GM23338 (cell line): Measurements from ENCODE around the gene TMEM269. TPM values are rescaled to one million over a fixed set of nuclear protein-coding genes. Genes with fewer than 3 reads are reported as not detected.

Experiments
- ATAC-seq: fragments of 200-7000 bp; cut with Tn5 transposase; 3 replicates; pipeline ENCODE4 v1.9.1; 2020
- DNase-seq: peaks from one replicate; pipeline ENCODE4 v3.0.0-alpha.2; 2015; ENCODE audit warnings: low spot score
- H2AFZ ChIP-seq: fragments of 200-600 bp; sonication (generic); 2 replicates; pipeline ENCODE4 v1.8.0; 2016; ENCODE audit warnings: antibody characterized with exemption, mild to moderate bottlenecking, moderate library complexity
- H3F3A ChIP-seq: fragments of 200-600 bp; sonication (generic); replicated peaks from 2 replicates; pipeline ENCODE4 v1.8.0; 2017; ENCODE audit warnings: antibody characterized with exemption, mixed run types, low read depth
- H3K27ac ChIP-seq: fragments of 200-600 bp; sonication (generic); 2 replicates; pipeline ENCODE4 v1.6.1; 2016; ENCODE audit warnings: low read depth
- H3K27me3 ChIP-seq: fragments of 200-600 bp; sonication (generic); 2 replicates; pipeline ENCODE4 v1.8.0; 2016; ENCODE audit warnings: mild to moderate bottlenecking, mixed run types, moderate library complexity; ENCODE audit not compliant: insufficient read depth
- H3K36me3 ChIP-seq: fragments of 200-600 bp; sonication (generic); 2 replicates; pipeline ENCODE4 v1.8.0; 2016; ENCODE audit warnings: mild to moderate bottlenecking; ENCODE audit not compliant: insufficient read depth
- H3K4me1 ChIP-seq: fragments of 200-600 bp; sonication (generic); 2 replicates; pipeline ENCODE4 v1.8.0; 2016; ENCODE audit warnings: mild to moderate bottlenecking, moderate library complexity; ENCODE audit not compliant: insufficient read depth
- H3K4me2 ChIP-seq: fragments of 200-600 bp; sonication (generic); 2 replicates; pipeline ENCODE4 v1.7.1; 2017; ENCODE audit warnings: mixed run types
- H3K4me3 ChIP-seq: fragments of 200-600 bp; sonication (generic); 2 replicates; pipeline ENCODE4 v1.6.1; 2016; ENCODE audit warnings: mixed run types
- H3K79me2 ChIP-seq: fragments of 200-600 bp; sonication (generic); replicated peaks from 2 replicates; pipeline ENCODE4 v1.8.0; 2017; ENCODE audit warnings: mild to moderate bottlenecking; ENCODE audit not compliant: insufficient read depth
- H3K9me2 ChIP-seq: fragments of 200-600 bp; sonication (generic); 2 replicates; pipeline ENCODE4 v1.8.0; 2017; ENCODE audit not compliant: insufficient read depth
- H4K20me1 ChIP-seq: fragments of 200-600 bp; sonication (generic); replicated peaks from 2 replicates; pipeline ENCODE4 v1.8.0; 2017; ENCODE audit warnings: mild to moderate bottlenecking; ENCODE audit not compliant: insufficient read depth
- H3K27ac Mint-ChIP-seq: 2 replicates; pipeline ENCODE4 v1.8.0; 2020; ENCODE audit warnings: inconsistent platforms, mild to moderate bottlenecking, moderate library complexity, mixed read lengths
- H3K27me3 Mint-ChIP-seq: 3 replicates; pipeline ENCODE4 v1.8.0; 2022; ENCODE audit warnings: low read depth, mild to moderate bottlenecking, moderate library complexity, mixed read lengths, inconsistent platforms; ENCODE audit not compliant: insufficient read depth, poor library complexity
- H3K36me3 Mint-ChIP-seq: 3 replicates; pipeline ENCODE4 v1.8.0; 2021; ENCODE audit warnings: low read depth, mild to moderate bottlenecking, inconsistent platforms, moderate library complexity, mixed read lengths
- H3K4me1 Mint-ChIP-seq: 3 replicates; pipeline ENCODE4 v1.8.0; 2020; ENCODE audit warnings: mild to moderate bottlenecking, inconsistent platforms, mixed read lengths
- H3K4me3 Mint-ChIP-seq: 3 replicates; pipeline ENCODE4 v1.8.0; 2021; ENCODE audit warnings: moderate library complexity, mild to moderate bottlenecking, inconsistent platforms, mixed read lengths
- H3K9me3 Mint-ChIP-seq: 3 replicates; pipeline ENCODE4 v1.8.0; 2020; ENCODE audit warnings: moderate library complexity, mild to moderate bottlenecking, inconsistent platforms, mixed read lengths
- CREB1 ChIP-seq: fragments of 250-450 bp; sonication (Bioruptor Pico); IDR thresholded peaks from 2 replicates; pipeline ENCODE4 v1.5.0; 2020; ENCODE audit warnings: low read depth, mild to moderate bottlenecking, moderate library complexity
- CTCF ChIP-seq, 2 experiments: fragments of 200-600 bp in 1 of 2; sonication (generic) in 1 of 2; conservative IDR thresholded peaks; 2 replicates each; pipeline versions ENCODE4 v1.5.1 to v1.6.1; 2016 to 2017; ENCODE audit warnings: antibody characterized with exemption in 2 of 2, low read depth in 2 of 2, mild to moderate bottlenecking in 2 of 2, moderate library complexity in 1 of 2
- ETS1 ChIP-seq: IDR thresholded peaks from 2 replicates; pipeline ENCODE4 v1.6.1; 2016; ENCODE audit warnings: antibody characterized with exemption
- EZH2 ChIP-seq: fragments of 200-600 bp; sonication (generic); IDR thresholded peaks from one replicate; pipeline ENCODE4 v1.8.0; 2017; ENCODE audit warnings: antibody characterized with exemption, mild to moderate bottlenecking, low read depth; ENCODE audit not compliant: unreplicated experiment
- EZH2phosphoT487 ChIP-seq: fragments of 200-600 bp; sonication (generic); IDR thresholded peaks from one replicate; pipeline ENCODE4 v1.8.1; 2018; ENCODE audit warnings: antibody characterized with exemption; ENCODE audit not compliant: unreplicated experiment
- NANOG ChIP-seq: IDR thresholded peaks from 2 replicates; pipeline ENCODE4 v1.6.1; 2016; ENCODE audit warnings: antibody characterized with exemption, borderline replicate concordance
- POLR2AphosphoS5 ChIP-seq: IDR thresholded peaks from 2 replicates; pipeline ENCODE4 v1.6.1; 2016; ENCODE audit warnings: antibody characterized with exemption, low read depth
- STAT1 ChIP-seq: IDR thresholded peaks from one replicate; pipeline ENCODE4 v1.6.1; 2016; ENCODE audit warnings: antibody characterized with exemption; ENCODE audit not compliant: unreplicated experiment
- ZNF114 ChIP-seq: fragments of 250-450 bp; sonication (Bioruptor Pico); IDR thresholded peaks from 2 replicates; pipeline ENCODE4 v1.5.0; 2020; ENCODE audit warnings: mild to moderate bottlenecking, moderate library complexity
- ZNF331 ChIP-seq: fragments of 250-450 bp; sonication (Bioruptor Pico); IDR thresholded peaks from 2 replicates; pipeline ENCODE4 v1.5.0; 2020; ENCODE audit warnings: low read depth, mild to moderate bottlenecking, moderate library complexity
- ZNF462 ChIP-seq: fragments of 250-450 bp; sonication (Bioruptor Pico); IDR thresholded peaks from 2 replicates; pipeline ENCODE4 v1.5.0; 2020; ENCODE audit warnings: mild to moderate bottlenecking, moderate library complexity
- polyA plus RNA-seq: library from polyadenylated mRNA; unstranded; fragments of >200 nt; fragmentation: Nextera tagmentation; extraction: Ambion mirVana; gene quantifications from 2 replicates; pipeline ENCODE4 v1.2.1, GENCODE V29; 2016
- total RNA-seq: library from RNA; depleted of rRNA; stranded (reverse); fragments of >200 nt; shearing (Covaris generic); gene quantifications from 2 replicates; pipeline ENCODE4 v1.2.3, GENCODE V29; 2014

Gene TMEM269
- total and polyA plus RNA-seq, 2 experiments from 2014 or later: 0.31 to 0.45 TPM

DNA sequence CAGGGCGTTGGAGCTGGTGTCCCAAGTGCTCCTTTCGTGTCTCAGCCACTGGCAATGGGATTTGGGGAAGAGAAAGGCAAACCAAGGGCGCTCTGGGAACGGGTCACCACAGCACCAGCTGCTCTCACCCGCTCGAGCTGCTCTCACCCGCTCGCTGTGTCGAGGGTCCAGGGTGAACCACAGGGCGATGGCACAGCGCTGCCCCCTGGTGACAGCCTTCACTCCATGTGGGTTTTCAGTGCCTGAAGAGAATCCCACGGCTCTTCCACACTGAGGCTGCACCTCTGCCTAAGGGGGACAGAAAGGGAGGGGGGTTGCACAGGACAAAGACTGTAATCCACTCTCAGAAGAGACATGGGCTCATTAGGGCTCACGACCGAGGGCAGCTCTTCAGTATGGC lies 37.7 kb upstream of the TMEM269 start:
- H4K20me1 ChIP-seq: no peaks in the 10 kb centered on the region
- H3K9me2 ChIP-seq: no peaks in the 10 kb centered on the region
- peaks cover 14% of the 10 kb centered on the region for H3K36me3 ChIP-seq
- no peaks in the 10 kb centered on the region for H3K27me3 ChIP-seq
- DNase-seq (peak; percentile 68), ATAC-seq (peak; percentile 95)
- H3K4me3 Mint-ChIP-seq: no peak overlapping the region
- TF ChIP-seq STAT1 (no peak), CTCF (conservative IDR thresholded peaks at IDR 0.05; ENCODE audit: low read depth in 2 of 2) (peak; percentile 73 to 92)
- H3K79me2 ChIP-seq: no peaks in the 10 kb centered on the region
- H3K4me1 Mint-ChIP-seq: peaks cover 13% of the 10 kb centered on the region
- peaks cover 42% of the 10 kb centered on the region for H3K36me3 Mint-ChIP-seq
- peaks cover 14% of the 10 kb centered on the region for H3K9me3 Mint-ChIP-seq
- 0 out of 2 replicates have a peak, but pooled peaks cover 3% of the 10 kb centered on the region for H3F3A ChIP-seq
- H2AFZ ChIP-seq: no peak overlapping the region
- no peak overlapping the region for H3K4me2 ChIP-seq
- H3K27ac ChIP-seq: no peak overlapping the region
- H3K4me1 ChIP-seq: peaks cover 2% of the 10 kb centered on the region; the same call in 1 of the 2 replicates
- H3K27ac Mint-ChIP-seq: no peak overlapping the region
- H3K4me3 ChIP-seq: no peak overlapping the region
- H3K27me3 Mint-ChIP-seq: peaks cover 19% of the 10 kb centered on the region

- H3K4me1 Mint-ChIP-seq: peaks cover 6% of the 10 kb centered on the region; the same call in 2 of the 3 replicates
- TF ChIP-seq EZH2 (no peak), ZNF114 (CRISPR knock-in tag) (no peak), NANOG (no peak), ZNF331 (CRISPR knock-in tag) (no peak), ZNF462 (CRISPR knock-in tag) (no peak), CREB1 (CRISPR knock-in tag) (no peak), CTCF (conservative IDR thresholded peaks at IDR 0.05; ENCODE audit: low read depth in 2 of 2) (no peak), POLR2AphosphoS5 (no peak), EZH2phosphoT487 (no peak), ETS1 (no peak), STAT1 (no peak)
Observed at GRCh38 chr1:42748021-42748420, 36.8 kb upstream of the TMEM269 start.

More at GRCh38 chr1:42748021-42748420, 36.8 kb upstream of the TMEM269 start:
- Histone ChIP-seq H3K9me2 (no peaks in the 10 kb centered on the region), H3K4me1 (no peaks in the 10 kb centered on the region), H3K4me3 (no peak overlapping the region), H3K27me3 (no peaks in the 10 kb centered on the region), H2AFZ (no peak overlapping the region), H4K20me1 (no peaks in the 10 kb centered on the region), H3K79me2 (no peaks in the 10 kb centered on the region), H3K36me3 (peaks cover 23% of the 10 kb centered on the region), H3F3A (0 out of 2 replicates have a peak, but pooled peaks cover 3% of the 10 kb centered on the region), H3K4me2 (no peak overlapping the region), H3K27ac (no peak overlapping the region)
- Mint-ChIP-seq H3K9me3 (peaks cover 15% of the 10 kb centered on the region), H3K36me3 (peaks cover 51% of the 10 kb centered on the region), H3K27me3 (peaks cover 18% of the 10 kb centered on the region), H3K4me3 (no peak overlapping the region), H3K27ac (no peak overlapping the region)
- no peak for DNase-seq
- no peak for ATAC-seq
